Adrenal gland (tissue), 12 donors: Measurements from ENCODE around the gene CORO1C. TPM values are rescaled to one million over a fixed set of nuclear protein-coding genes. Genes with fewer than 3 reads are reported as not detected.
A peak's percentile ranks its signal among the peaks of the same experiment; 100 is the strongest.

Source experiments
- DNase-seq, 7 donors: peaks; one replicate each; pipeline ENCODE4 v3.0.0-alpha.2; 2019 to 2020
- H3K27ac ChIP-seq, 5 donors: fragments of 200-600 bp; sonication (generic) in 4 of 5; 1 replicate in 3 of 5; 2 replicates in 2 of 5; pipeline versions ENCODE4 v1.5.1 to v1.8.0; 2016 to 2020; ENCODE audit warnings: mild to moderate bottlenecking in 1 of 5
- H3K27me3 ChIP-seq: fragments of 200-600 bp; 2 replicates; pipeline ENCODE4 v1.8.0; 2021
- H3K36me3 ChIP-seq, 2 donors: fragments of 200-600 bp; replicated peaks in 1 of 2; 1 replicate in 1 of 2; 2 replicates in 1 of 2; pipeline versions ENCODE4 v1.5.1 to v1.8.0; 2018 to 2022
- H3K4me1 ChIP-seq, 2 donors: fragments of 200-600 bp; replicated peaks in 1 of 2; 1 replicate in 1 of 2; 2 replicates in 1 of 2; pipeline versions ENCODE4 v1.5.1 to v1.8.0; 2018 to 2021
- H3K4me3 ChIP-seq, 4 donors: fragments of 200-600 bp; sonication (generic) in 3 of 4; one replicate each; pipeline ENCODE4 v1.5.1; 2016 to 2018
- H3K9me3 ChIP-seq, 3 donors: fragments of 200-600 bp; sonication (generic) in 1 of 3; replicated peaks in 1 of 3; 1 replicate in 2 of 3; 2 replicates in 1 of 3; pipeline versions ENCODE4 v1.5.1 to v1.8.0; 2016 to 2021
- POLR2A ChIP-seq, 2 donors: fragments of 450-650 bp; IDR thresholded peaks; one replicate each; pipeline ENCODE4 v1.6.1; 2017; ENCODE audit warnings: antibody characterized with exemption in 2 of 2, mild to moderate bottlenecking in 2 of 2, moderate library complexity in 1 of 2
- WGBS, 4 donors: extraction: QIAGEN DNeasy Blood & Tissue Kit in 2 of 4; methylation state at CpG; one replicate each; pipeline versions ENCODE4 v1.1.5 to v1.1.7; 2013 to 2017; 5-methylcytosine and 5-hydroxymethylcytosine counted together
- intact Hi-C, 2 donors: fragments of 100-400 bp; cut with DNase I; formaldehyde crosslinking; loops; one replicate each; pipeline versions ENCODE4 v1.14.1 to v1.15.0; 2022 to 2023
- polyA plus RNA-seq, 3 donors: library from polyadenylated mRNA; stranded (reverse); fragments of 200-250 nt in 2 of 3; fragments of 350-450 nt in 1 of 3; fragmentation: Illumina TruSeq in 1 of 3; extraction: RNeasy Lipid Tissue Mini Kit (QIAGEN cat#74804) in 1 of 3; gene quantifications; one replicate each; pipeline ENCODE4 v1.2.3, GENCODE V29; 2013 to 2014
- total RNA-seq, 9 donors: library from RNA; depleted of rRNA in 4 of 9; stranded (reverse); fragments of >200 nt in 4 of 9; fragments of 120-200 nt in 1 of 9; fragmentation: NEBNext Ultra II Directional in 1 of 9; extraction: Animal tissue kit (Norgen Biotek cat#: 25700) in 1 of 9; gene quantifications; one replicate each; pipeline versions ENCODE4 v1.1.0 to v1.2.4, GENCODE V29; 2013 to 2023
- TF ChIP-seq, protein P1 (sequence below), 6 experiments: fragments of 450-650 bp in 4 of 6; fragments of 200-600 bp in 2 of 6; sonication (generic) in 1 of 6; IDR thresholded peaks; 1 replicate in 5 of 6; 2 replicates in 1 of 6; pipeline versions ENCODE4 v1.5.1 to v1.8.0; 2016 to 2021; ENCODE audit warnings: antibody characterized with exemption in 6 of 6, mild to moderate bottlenecking in 2 of 6, moderate library complexity in 1 of 6
- donor health status: healthy with polysubstance abuse.
- donor health status: Bipolar disorder and iron deficiency.
- donor health status: DM: yes; HTN: yes; CAD: no.
- donor health status: DM: no; HTN: no; CAD: no.
- donor health status: DM: no; HTN: no; CAD: no.
- donor health status: DM: yes; HTN: yes; CAD: no.

CORO1C gene
- total and polyA plus RNA-seq, 12 donors: 17.4 to 124 (median 71.4) TPM

DNA sequence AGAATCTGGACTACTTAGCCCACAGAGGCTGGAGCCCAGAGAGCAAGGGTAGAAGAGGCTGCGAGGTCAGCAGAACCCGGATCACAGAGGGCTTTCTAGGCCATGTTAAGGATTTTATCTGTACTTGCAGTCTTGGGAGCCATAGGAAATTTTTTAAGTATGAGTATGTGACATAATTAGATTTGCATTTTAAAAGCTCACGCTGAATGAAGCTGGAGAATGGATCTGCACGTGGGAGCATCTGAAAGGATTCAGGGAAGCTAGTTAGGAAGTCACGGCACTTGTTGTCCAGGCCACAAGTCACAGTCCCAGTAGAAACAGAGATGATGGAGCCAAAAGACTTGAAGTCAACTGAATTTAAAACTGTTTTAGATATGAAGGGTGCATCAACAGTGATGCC, 14.1 kb downstream of the CORO1C start:
- H3K9me3 ChIP-seq: no peaks in the 10 kb centered on the region
- no peak for DNase-seq
- TF ChIP-seq, protein P1, sequence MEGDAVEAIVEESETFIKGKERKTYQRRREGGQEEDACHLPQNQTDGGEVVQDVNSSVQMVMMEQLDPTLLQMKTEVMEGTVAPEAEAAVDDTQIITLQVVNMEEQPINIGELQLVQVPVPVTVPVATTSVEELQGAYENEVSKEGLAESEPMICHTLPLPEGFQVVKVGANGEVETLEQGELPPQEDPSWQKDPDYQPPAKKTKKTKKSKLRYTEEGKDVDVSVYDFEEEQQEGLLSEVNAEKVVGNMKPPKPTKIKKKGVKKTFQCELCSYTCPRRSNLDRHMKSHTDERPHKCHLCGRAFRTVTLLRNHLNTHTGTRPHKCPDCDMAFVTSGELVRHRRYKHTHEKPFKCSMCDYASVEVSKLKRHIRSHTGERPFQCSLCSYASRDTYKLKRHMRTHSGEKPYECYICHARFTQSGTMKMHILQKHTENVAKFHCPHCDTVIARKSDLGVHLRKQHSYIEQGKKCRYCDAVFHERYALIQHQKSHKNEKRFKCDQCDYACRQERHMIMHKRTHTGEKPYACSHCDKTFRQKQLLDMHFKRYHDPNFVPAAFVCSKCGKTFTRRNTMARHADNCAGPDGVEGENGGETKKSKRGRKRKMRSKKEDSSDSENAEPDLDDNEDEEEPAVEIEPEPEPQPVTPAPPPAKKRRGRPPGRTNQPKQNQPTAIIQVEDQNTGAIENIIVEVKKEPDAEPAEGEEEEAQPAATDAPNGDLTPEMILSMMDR (IDR thresholded peaks at IDR 0.05): no peak
- no peak for TF ChIP-seq POLR2A (IDR thresholded peaks at IDR 0.05)
- intact Hi-C loops: no loop called here
- H3K27me3 ChIP-seq: no peaks in the 10 kb centered on the region
- peaks cover 13 to 36% of the 10 kb centered on the region in 2 donors for H3K4me1 ChIP-seq
- no peak overlapping the region for H3K27ac ChIP-seq
- H3K4me3 ChIP-seq: no peak overlapping the region
- H3K36me3 ChIP-seq: no peaks in the 10 kb centered on the region
- 91 to 98% (median 92%) methylated on average over 5 of the region's 5 CpGs for WGBS, 4 donors

DNA sequence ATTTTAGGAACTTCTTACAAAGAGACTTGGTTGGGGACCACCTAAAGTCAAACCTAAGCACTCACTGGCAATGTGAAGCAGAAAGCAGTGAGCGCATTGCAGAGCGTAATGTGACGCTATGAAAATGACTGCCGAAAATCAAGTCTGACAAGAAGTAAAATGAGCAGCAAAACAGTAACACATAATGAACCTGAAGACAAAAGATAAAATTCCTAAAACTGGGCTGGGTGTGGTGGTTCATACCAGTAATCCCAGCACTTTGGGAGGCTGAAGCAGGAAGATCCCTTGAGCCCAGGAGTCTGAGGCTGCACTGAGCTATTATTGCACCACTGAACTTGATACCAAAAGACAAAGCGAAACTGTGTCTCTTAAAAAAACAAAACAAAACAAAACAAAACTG, 16.5 kb downstream of the CORO1C start:
- Histone ChIP-seq H3K4me3 (no peak overlapping the region), H3K27me3 (no peaks in the 10 kb centered on the region), H3K27ac (no peak overlapping the region), H3K4me1 (peaks cover 13 to 27% of the 10 kb centered on the region in 2 donors), H3K9me3 (no peaks in the 10 kb centered on the region), H3K36me3 (no peaks in the 10 kb centered on the region)
- intact Hi-C loops: no loop called here
- TF ChIP-seq, protein P1 (IDR thresholded peaks at IDR 0.05): no peak
- no peak for TF ChIP-seq POLR2A (IDR thresholded peaks at IDR 0.05)
- DNase-seq: no peak
- 93 to 98% (median 97%) methylated on average over 5 of the region's 5 CpGs for WGBS, 4 donors

DNA sequence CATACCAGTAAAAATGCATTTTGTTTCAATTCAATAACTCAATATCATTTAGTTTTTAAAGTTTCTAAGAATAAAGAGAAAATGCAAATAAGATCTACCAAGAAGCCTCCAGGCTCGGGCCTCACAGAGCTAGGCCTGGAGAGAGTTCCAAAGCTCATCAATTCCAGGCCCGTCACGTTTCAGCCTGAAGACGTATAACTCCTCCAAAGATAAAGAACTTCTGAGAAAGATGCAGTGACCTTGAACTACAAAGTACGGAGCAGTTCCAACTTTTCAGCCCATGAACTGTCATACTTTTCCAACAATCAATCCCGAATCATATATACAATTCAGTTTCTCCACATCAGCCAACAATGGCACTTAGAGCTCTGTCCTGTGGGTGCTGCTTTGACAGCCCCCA, 17.8 kb downstream of the CORO1C start:
- H3K4me3 ChIP-seq: no peak overlapping the region
- H3K9me3 ChIP-seq: no peaks in the 10 kb centered on the region
- intact Hi-C loops: no loop called here
- WGBS, 4 donors: 27 to 35% (median 30%) methylated on average over 6 of the region's 6 CpGs
- no peak for TF ChIP-seq POLR2A (IDR thresholded peaks at IDR 0.05)
- TF ChIP-seq, protein P1 (IDR thresholded peaks at IDR 0.05): no peak
- H3K36me3 ChIP-seq: no peaks in the 10 kb centered on the region
- DNase-seq: peak in 3 of 7 donors; percentile 28 to 49 (median 29)
- peaks cover 19 to 38% of the 10 kb centered on the region in 2 donors for H3K4me1 ChIP-seq
- H3K27ac ChIP-seq: peak overlapping the region in 2 of 5 donors; percentile 19 to 43
- no peaks in the 10 kb centered on the region for H3K27me3 ChIP-seq

DNA sequence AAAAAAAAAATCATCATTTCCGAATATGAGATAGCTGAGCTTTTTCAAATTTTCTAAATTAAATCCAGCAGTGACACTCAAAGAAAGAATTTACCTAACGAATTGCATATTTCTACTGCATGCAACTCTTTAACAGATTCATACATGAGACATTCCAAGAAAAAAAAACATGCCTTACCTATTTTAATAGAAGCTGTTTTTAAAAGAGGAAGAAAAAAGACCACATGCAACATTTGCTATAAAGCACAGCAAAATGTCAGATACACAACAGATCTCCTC, 18.5 kb downstream of the CORO1C start:
- WGBS, 4 donors: 9 to 14% (median 12%) methylated on average over 2 of the region's 2 CpGs
- Histone ChIP-seq H3K4me1 (peaks cover 19 to 38% of the 10 kb centered on the region in 2 donors), H3K27ac (peak overlapping the region in 1 of 5 donors; percentile 19), H3K4me3 (no peak overlapping the region), H3K27me3 (no peaks in the 10 kb centered on the region), H3K36me3 (no peaks in the 10 kb centered on the region), H3K9me3 (no peaks in the 10 kb centered on the region)
- no peak for TF ChIP-seq POLR2A (IDR thresholded peaks at IDR 0.05)
- DNase-seq: no peak
- intact Hi-C loops: no loop called here

DNA sequence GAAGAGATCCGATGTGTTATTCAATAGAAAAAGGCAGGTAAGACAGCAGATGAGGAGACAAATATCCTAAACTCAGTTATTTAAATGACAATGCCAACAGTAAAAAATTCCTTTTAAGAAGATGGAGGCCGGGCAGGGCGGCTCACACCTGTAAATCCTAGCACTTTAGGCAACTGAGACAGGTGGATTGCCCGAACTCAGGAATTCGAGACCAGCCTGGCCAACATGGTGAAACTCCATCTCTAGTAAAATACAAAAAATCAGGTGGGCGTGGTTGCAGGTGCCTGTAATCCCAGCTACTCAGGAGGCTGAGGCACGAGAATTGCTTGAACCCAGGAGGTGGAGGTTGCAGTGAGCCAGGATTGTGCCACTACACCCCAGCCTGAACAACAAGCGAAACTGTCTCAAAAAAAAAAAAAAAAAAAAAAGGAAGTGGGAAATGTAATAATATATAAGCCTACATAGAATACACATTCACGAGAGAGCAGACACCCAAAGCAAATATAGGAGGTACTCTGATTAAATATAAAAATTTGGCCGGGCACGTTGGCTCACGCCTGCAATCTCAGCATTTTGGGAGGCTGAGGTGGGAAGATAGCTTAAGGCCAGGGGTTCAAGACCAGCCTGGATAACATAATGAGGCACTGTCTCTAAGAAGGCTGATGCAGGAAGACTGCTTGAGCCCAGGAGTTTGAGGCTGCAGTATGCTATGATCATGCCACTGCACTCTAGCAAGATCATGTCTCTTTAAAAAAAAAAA, 19.0 kb downstream of the CORO1C start:
- Histone ChIP-seq H3K9me3 (no peaks in the 10 kb centered on the region), H3K4me3 (no peak overlapping the region), H3K27ac (no peak overlapping the region), H3K4me1 (peaks cover 19 to 38% of the 10 kb centered on the region in 2 donors), H3K27me3 (no peaks in the 10 kb centered on the region), H3K36me3 (no peaks in the 10 kb centered on the region)
- WGBS, 4 donors: 78 to 86% (median 84%) methylated on average over 12 of the region's 12 CpGs
- TF ChIP-seq POLR2A (IDR thresholded peaks at IDR 0.05): no peak
- TF ChIP-seq, protein P1 (IDR thresholded peaks at IDR 0.05): no peak
- DNase-seq: peak in 1 of 7 donors; percentile 42
- intact Hi-C loops: no loop called here
